ENCODE data around the gene STOM.
"Not testable (repeated sequence)": the region's sequence is repeated elsewhere in the genome, so short reads cannot be mapped to it uniquely, and the experiment has no call there.

The STOM gene

DNA sequence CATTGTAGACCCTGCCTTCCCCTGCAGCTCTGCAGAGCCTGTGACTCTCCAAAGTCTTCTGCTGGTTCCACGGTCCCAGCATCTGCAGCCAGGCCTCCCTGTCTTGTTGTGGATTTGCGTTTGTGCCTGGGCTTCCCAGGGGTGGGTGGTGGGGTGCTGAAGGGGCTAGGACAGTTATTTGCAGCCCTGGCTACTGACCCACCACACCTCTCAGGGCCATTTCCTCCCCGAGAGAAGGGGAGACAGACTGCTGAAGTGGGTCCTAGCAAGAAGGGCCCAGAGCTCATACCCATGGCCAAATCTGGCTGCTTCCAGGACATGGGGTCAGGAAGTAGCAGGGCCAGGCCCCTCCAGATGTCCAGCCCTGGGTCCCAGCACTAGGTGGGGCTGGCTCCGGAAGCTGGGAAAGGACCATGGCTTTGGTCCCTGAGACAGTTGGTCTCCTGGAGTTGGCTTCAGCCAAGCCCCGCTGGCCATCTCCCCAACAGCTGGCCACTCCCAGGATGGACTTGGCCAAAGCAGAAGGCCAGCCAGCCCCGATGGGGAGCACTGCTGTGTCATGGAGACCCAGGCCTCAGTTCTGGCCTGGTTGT, 75.8 kb downstream of the STOM start:
- H3K4me1 ChIP-seq (ENCODE audit: low read length), result no peaks in the 10 kb centered on the region
- H3K9ac ChIP-seq (ENCODE audit: low read length), result no peak overlapping the region
- no peak overlapping the region for H3K4me2 ChIP-seq (ENCODE audit: low read depth, low read length)
- H3K27me3 ChIP-seq (replicated peaks; ENCODE audit: insufficient read depth, low read length), result peaks cover 5% of the 10 kb centered on the region
- no peak for DNase-seq
- no peaks in the 10 kb centered on the region for H3K79me2 ChIP-seq (ENCODE audit: low read length)
- H3K9me2 ChIP-seq (replicated peaks; ENCODE audit: insufficient read depth, low read length), result no peaks in the 10 kb centered on the region
- H3K27ac ChIP-seq (ENCODE audit: low read length), result no peak overlapping the region
- H3F3A ChIP-seq (ENCODE audit: insufficient read depth, low read length), result no peaks in the 10 kb centered on the region
- H2AFZ ChIP-seq (ENCODE audit: low read length), result no peak overlapping the region
- no peak for TF ChIP-seq EZH2phosphoT487 (IDR thresholded peaks at IDR 0.05; ENCODE audit: low read length)
- TF ChIP-seq EZH2 (optimal IDR thresholded peaks at IDR 0.05; ENCODE audit: low read depth, low read length), result no peak
- H3K4me3 ChIP-seq (ENCODE audit: low read length), result no peak overlapping the region
- H3K9me3 ChIP-seq (replicated peaks; ENCODE audit: insufficient read depth, low read length), result no peaks in the 10 kb centered on the region
- no peaks in the 10 kb centered on the region for H4K20me1 ChIP-seq (ENCODE audit: insufficient read depth, low read length)
- no peaks in the 10 kb centered on the region for H3K36me3 ChIP-seq (replicated peaks; ENCODE audit: insufficient read depth, low read length)

DNA sequence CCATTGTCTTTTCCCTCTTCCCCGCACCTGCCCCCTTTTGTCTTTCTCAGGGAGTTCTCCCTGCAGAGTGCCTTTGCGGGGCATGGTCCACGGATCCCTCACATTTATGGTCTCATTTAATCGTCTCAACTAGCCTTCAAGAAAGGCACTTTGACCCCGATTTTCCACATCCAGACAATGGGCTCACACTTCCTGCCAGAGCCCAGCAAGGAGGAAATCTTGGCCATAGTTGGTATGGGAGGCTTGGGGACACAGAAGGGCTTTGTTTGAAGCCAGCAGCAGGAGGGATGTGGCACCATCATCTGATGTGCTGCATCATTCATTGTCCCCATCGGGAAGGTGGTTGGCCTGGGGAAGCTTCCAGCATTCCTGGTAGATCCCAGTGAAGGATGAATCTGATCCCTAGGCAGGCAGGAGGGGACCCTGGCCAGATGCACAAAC, 77.2 kb downstream of the STOM start:
- Histone ChIP-seq H3K9me3 (replicated peaks; ENCODE audit: insufficient read depth, low read length) (no peaks in the 10 kb centered on the region), H4K20me1 (ENCODE audit: insufficient read depth, low read length) (no peaks in the 10 kb centered on the region), H3K4me1 (ENCODE audit: low read length) (no peaks in the 10 kb centered on the region), H3K27me3 (replicated peaks; ENCODE audit: insufficient read depth, low read length) (no peaks in the 10 kb centered on the region), H3F3A (ENCODE audit: insufficient read depth, low read length) (no peaks in the 10 kb centered on the region), H2AFZ (ENCODE audit: low read length) (no peak overlapping the region), H3K79me2 (ENCODE audit: low read length) (no peaks in the 10 kb centered on the region), H3K36me3 (replicated peaks; ENCODE audit: insufficient read depth, low read length) (no peaks in the 10 kb centered on the region), H3K9ac (ENCODE audit: low read length) (no peak overlapping the region), H3K4me3 (ENCODE audit: low read length) (no peak overlapping the region), H3K9me2 (replicated peaks; ENCODE audit: insufficient read depth, low read length) (no peaks in the 10 kb centered on the region), H3K4me2 (ENCODE audit: low read depth, low read length) (no peak overlapping the region), H3K27ac (ENCODE audit: low read length) (no peak overlapping the region)
- no peak for TF ChIP-seq EZH2phosphoT487 (IDR thresholded peaks at IDR 0.05; ENCODE audit: low read length)
- TF ChIP-seq EZH2 (optimal IDR thresholded peaks at IDR 0.05; ENCODE audit: low read depth, low read length), result no peak
- TF ChIP-seq, protein P1, sequence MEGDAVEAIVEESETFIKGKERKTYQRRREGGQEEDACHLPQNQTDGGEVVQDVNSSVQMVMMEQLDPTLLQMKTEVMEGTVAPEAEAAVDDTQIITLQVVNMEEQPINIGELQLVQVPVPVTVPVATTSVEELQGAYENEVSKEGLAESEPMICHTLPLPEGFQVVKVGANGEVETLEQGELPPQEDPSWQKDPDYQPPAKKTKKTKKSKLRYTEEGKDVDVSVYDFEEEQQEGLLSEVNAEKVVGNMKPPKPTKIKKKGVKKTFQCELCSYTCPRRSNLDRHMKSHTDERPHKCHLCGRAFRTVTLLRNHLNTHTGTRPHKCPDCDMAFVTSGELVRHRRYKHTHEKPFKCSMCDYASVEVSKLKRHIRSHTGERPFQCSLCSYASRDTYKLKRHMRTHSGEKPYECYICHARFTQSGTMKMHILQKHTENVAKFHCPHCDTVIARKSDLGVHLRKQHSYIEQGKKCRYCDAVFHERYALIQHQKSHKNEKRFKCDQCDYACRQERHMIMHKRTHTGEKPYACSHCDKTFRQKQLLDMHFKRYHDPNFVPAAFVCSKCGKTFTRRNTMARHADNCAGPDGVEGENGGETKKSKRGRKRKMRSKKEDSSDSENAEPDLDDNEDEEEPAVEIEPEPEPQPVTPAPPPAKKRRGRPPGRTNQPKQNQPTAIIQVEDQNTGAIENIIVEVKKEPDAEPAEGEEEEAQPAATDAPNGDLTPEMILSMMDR (IDR thresholded peaks at IDR 0.05; ENCODE audit: low read length), result no peak
- no peak for DNase-seq

DNA sequence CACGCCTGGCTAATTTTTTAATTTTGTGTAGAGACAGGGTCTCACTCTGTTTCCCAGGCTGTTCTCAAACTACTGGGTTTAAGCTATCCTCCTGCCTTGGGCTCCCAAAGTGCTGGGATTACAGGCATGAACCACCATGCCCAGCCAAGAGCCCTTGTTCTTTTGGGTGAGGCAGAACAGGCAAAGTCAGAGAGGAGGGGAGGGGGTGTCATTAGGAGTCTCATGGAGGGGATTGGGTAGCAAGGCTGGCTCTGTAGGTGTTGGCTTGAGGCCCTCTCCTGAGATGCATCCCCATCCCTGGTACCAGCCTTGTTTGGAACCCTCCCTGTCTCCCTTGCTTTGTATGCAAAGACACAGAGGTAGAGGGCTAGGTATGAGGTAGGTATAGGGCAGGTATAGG, 78.0 kb downstream of the STOM start:
- Histone ChIP-seq H3K4me2 (ENCODE audit: low read depth, low read length) (no peak overlapping the region), H3K9ac (ENCODE audit: low read length) (no peak overlapping the region), H2AFZ (ENCODE audit: low read length) (no peak overlapping the region), H3K9me3 (replicated peaks; ENCODE audit: insufficient read depth, low read length) (no peaks in the 10 kb centered on the region), H3K4me1 (ENCODE audit: low read length) (no peaks in the 10 kb centered on the region), H3K27me3 (replicated peaks; ENCODE audit: insufficient read depth, low read length) (no peaks in the 10 kb centered on the region), H3F3A (ENCODE audit: insufficient read depth, low read length) (no peaks in the 10 kb centered on the region), H3K79me2 (ENCODE audit: low read length) (no peaks in the 10 kb centered on the region), H3K27ac (ENCODE audit: low read length) (no peak overlapping the region), H4K20me1 (ENCODE audit: insufficient read depth, low read length) (no peaks in the 10 kb centered on the region), H3K4me3 (ENCODE audit: low read length) (no peak overlapping the region), H3K9me2 (replicated peaks; ENCODE audit: insufficient read depth, low read length) (no peaks in the 10 kb centered on the region), H3K36me3 (replicated peaks; ENCODE audit: insufficient read depth, low read length) (no peaks in the 10 kb centered on the region)
- DNase-seq, result no peak
- TF ChIP-seq, protein P1 (IDR thresholded peaks at IDR 0.05; ENCODE audit: low read length), result no peak
- TF ChIP-seq EZH2phosphoT487 (IDR thresholded peaks at IDR 0.05; ENCODE audit: low read length) (no peak), EZH2 (optimal IDR thresholded peaks at IDR 0.05; ENCODE audit: low read depth, low read length) (no peak)

DNA sequence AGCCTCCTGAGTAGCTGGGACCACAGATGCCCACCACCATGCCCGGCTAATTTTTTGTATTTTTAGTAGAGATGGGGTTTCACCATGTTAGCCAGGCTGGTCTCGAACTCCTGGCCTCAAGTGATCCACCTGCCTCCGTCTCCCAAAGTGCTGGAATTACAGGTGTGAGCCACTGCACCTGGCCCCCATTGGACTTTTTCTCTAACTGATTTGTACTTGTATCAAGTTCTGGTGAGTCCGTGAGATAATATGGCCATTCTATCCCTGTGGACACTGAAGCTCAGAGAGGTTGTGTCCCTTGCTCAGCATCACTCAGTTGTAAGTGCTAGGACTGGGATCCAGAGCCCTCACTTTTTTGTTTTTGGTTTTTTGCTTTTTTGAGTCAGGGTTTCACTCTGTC, 78.5 kb downstream of the STOM start:
- H3K4me2 ChIP-seq (ENCODE audit: low read depth, low read length); H3K79me2 ChIP-seq (ENCODE audit: low read length); H3K36me3 ChIP-seq (replicated peaks; ENCODE audit: insufficient read depth, low read length); DNase-seq; H3K27ac ChIP-seq (ENCODE audit: low read length); H3K27me3 ChIP-seq (replicated peaks; ENCODE audit: insufficient read depth, low read length); H3K9ac ChIP-seq (ENCODE audit: low read length); H3F3A ChIP-seq (ENCODE audit: insufficient read depth, low read length); H3K9me2 ChIP-seq (replicated peaks; ENCODE audit: insufficient read depth, low read length); H4K20me1 ChIP-seq (ENCODE audit: insufficient read depth, low read length); H3K4me3 ChIP-seq (ENCODE audit: low read length); H3K9me3 ChIP-seq (replicated peaks; ENCODE audit: insufficient read depth, low read length); H2AFZ ChIP-seq (ENCODE audit: low read length); H3K4me1 ChIP-seq (ENCODE audit: low read length): not testable (repeated sequence)

Data from MM.1S (cell line).